SK-N-SH (cell line): Measurements from ENCODE around the gene KLHDC10.

Experiments used
- ELF1 ChIP-seq: IDR thresholded peaks from 2 replicates; pipeline ENCODE4 v1.4.0; 2012
- EZH2phosphoT487 ChIP-seq: fragments of 200-600 bp; sonication (generic); IDR thresholded peaks from 2 replicates; pipeline ENCODE4 v1.6.1; 2017; ENCODE audit warnings: low read depth, mixed run types, mild to moderate bottlenecking, antibody characterized with exemption, moderate library complexity, borderline replicate concordance
- POLR2AphosphoS5 ChIP-seq: IDR thresholded peaks from 2 replicates; pipeline ENCODE4 v1.6.1; 2012; ENCODE audit warnings: low read depth, low read length
- SMC3 ChIP-seq: IDR thresholded peaks from 2 replicates; pipeline ENCODE4 v1.6.1; 2012; ENCODE audit warnings: low read depth, low read length, improper control_type of control experiment
- TCF12 ChIP-seq: IDR thresholded peaks from 2 replicates; pipeline ENCODE4 v1.4.0; 2012
- TEAD4 ChIP-seq: IDR thresholded peaks from 2 replicates; pipeline ENCODE4 v1.4.0; 2012; ENCODE audit warnings: mild to moderate bottlenecking, borderline replicate concordance; ENCODE audit not compliant: insufficient read depth
- YY1 ChIP-seq: IDR thresholded peaks from 2 replicates; pipeline ENCODE4 v1.4.0; 2012; ENCODE audit warnings: low read depth, mild to moderate bottlenecking
- TF ChIP-seq, protein P1 (sequence below): IDR thresholded peaks from 2 replicates; pipeline ENCODE4 v1.4.0; 2012; ENCODE audit warnings: low read depth, borderline replicate concordance
- TF ChIP-seq, protein P2 (sequence below): fragments of 150-350 bp; IDR thresholded peaks from 2 replicates; pipeline ENCODE4 v1.6.1; 2016; ENCODE audit warnings: mild to moderate bottlenecking, low read depth, low read length
- TF ChIP-seq, protein P3 (sequence below): fragments of 200-600 bp; sonication (generic); IDR thresholded peaks from 2 replicates; pipeline ENCODE4 v1.6.1; 2017; ENCODE audit warnings: antibody characterized with exemption, mild to moderate bottlenecking, moderate library complexity
- TF ChIP-seq, protein P4 (sequence below): fragments of 150-350 bp; IDR thresholded peaks from 2 replicates; pipeline ENCODE4 v1.6.1; 2017; ENCODE audit warnings: antibody characterized with exemption, low read length, low read depth, borderline replicate concordance
- TF ChIP-seq, protein P5 (sequence below): IDR thresholded peaks from 2 replicates; pipeline ENCODE4 v1.4.0; 2012; ENCODE audit warnings: low read depth, borderline replicate concordance
- TF ChIP-seq, protein P6 (sequence below): IDR thresholded peaks from 2 replicates; pipeline ENCODE4 v1.6.1; 2012; ENCODE audit warnings: mild to moderate bottlenecking, low read depth, low read length, moderate library complexity
- TF ChIP-seq, protein P7 (sequence below): IDR thresholded peaks from 2 replicates; pipeline ENCODE4; 2012

DNA sequence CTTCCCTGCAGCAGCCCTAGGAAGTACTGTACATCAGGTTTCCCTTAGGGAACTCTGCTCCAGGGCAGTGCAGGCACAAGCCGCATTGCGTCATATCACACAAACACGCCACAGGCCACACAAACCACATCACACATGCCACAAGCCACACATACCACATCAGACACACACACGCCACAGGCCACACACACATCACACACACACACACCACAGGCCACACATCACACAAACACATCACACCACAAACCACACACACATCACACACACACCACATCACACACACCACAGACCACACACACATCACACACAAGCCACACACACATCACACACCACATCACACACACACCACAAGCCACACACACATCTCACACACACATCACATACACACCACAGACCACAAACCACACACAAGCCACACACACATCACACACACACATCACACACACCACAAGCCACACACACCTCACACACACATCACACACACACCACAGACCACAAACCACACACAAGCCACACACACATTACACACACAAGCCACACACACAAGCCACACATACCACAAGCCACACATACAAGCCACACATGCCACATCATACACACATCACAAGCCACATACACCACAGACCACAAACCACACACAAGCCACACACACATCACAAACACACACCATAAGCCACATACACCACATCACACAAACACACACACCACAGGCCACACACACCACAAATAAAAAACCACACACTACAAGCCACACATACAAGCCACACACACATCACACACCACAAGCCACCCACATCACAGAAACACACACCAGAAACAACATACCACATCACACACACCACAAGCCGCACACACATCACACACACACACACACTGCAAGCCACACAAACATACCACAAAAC is 81.5 kb downstream of the KLHDC10 start:
- TF ChIP-seq, protein P1, sequence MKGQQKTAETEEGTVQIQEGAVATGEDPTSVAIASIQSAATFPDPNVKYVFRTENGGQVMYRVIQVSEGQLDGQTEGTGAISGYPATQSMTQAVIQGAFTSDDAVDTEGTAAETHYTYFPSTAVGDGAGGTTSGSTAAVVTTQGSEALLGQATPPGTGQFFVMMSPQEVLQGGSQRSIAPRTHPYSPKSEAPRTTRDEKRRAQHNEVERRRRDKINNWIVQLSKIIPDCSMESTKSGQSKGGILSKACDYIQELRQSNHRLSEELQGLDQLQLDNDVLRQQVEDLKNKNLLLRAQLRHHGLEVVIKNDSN = no peak
- TF ChIP-seq POLR2AphosphoS5 (no peak), TEAD4 (no peak), TCF12 (no peak), SMC3 (no peak), YY1 (no peak), ELF1 (no peak), EZH2phosphoT487 (no peak)
- TF ChIP-seq, protein P2, sequence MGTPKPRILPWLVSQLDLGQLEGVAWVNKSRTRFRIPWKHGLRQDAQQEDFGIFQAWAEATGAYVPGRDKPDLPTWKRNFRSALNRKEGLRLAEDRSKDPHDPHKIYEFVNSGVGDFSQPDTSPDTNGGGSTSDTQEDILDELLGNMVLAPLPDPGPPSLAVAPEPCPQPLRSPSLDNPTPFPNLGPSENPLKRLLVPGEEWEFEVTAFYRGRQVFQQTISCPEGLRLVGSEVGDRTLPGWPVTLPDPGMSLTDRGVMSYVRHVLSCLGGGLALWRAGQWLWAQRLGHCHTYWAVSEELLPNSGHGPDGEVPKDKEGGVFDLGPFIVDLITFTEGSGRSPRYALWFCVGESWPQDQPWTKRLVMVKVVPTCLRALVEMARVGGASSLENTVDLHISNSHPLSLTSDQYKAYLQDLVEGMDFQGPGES = no peak
- TF ChIP-seq, protein P3, sequence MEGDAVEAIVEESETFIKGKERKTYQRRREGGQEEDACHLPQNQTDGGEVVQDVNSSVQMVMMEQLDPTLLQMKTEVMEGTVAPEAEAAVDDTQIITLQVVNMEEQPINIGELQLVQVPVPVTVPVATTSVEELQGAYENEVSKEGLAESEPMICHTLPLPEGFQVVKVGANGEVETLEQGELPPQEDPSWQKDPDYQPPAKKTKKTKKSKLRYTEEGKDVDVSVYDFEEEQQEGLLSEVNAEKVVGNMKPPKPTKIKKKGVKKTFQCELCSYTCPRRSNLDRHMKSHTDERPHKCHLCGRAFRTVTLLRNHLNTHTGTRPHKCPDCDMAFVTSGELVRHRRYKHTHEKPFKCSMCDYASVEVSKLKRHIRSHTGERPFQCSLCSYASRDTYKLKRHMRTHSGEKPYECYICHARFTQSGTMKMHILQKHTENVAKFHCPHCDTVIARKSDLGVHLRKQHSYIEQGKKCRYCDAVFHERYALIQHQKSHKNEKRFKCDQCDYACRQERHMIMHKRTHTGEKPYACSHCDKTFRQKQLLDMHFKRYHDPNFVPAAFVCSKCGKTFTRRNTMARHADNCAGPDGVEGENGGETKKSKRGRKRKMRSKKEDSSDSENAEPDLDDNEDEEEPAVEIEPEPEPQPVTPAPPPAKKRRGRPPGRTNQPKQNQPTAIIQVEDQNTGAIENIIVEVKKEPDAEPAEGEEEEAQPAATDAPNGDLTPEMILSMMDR = no peak
- TF ChIP-seq, protein P4, sequence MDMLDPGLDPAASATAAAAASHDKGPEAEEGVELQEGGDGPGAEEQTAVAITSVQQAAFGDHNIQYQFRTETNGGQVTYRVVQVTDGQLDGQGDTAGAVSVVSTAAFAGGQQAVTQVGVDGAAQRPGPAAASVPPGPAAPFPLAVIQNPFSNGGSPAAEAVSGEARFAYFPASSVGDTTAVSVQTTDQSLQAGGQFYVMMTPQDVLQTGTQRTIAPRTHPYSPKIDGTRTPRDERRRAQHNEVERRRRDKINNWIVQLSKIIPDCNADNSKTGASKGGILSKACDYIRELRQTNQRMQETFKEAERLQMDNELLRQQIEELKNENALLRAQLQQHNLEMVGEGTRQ = no peak
- TF ChIP-seq, protein P5, sequence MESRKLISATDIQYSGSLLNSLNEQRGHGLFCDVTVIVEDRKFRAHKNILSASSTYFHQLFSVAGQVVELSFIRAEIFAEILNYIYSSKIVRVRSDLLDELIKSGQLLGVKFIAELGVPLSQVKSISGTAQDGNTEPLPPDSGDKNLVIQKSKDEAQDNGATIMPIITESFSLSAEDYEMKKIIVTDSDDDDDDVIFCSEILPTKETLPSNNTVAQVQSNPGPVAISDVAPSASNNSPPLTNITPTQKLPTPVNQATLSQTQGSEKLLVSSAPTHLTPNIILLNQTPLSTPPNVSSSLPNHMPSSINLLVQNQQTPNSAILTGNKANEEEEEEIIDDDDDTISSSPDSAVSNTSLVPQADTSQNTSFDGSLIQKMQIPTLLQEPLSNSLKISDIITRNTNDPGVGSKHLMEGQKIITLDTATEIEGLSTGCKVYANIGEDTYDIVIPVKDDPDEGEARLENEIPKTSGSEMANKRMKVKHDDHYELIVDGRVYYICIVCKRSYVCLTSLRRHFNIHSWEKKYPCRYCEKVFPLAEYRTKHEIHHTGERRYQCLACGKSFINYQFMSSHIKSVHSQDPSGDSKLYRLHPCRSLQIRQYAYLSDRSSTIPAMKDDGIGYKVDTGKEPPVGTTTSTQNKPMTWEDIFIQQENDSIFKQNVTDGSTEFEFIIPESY = no peak
- TF ChIP-seq, protein P6, sequence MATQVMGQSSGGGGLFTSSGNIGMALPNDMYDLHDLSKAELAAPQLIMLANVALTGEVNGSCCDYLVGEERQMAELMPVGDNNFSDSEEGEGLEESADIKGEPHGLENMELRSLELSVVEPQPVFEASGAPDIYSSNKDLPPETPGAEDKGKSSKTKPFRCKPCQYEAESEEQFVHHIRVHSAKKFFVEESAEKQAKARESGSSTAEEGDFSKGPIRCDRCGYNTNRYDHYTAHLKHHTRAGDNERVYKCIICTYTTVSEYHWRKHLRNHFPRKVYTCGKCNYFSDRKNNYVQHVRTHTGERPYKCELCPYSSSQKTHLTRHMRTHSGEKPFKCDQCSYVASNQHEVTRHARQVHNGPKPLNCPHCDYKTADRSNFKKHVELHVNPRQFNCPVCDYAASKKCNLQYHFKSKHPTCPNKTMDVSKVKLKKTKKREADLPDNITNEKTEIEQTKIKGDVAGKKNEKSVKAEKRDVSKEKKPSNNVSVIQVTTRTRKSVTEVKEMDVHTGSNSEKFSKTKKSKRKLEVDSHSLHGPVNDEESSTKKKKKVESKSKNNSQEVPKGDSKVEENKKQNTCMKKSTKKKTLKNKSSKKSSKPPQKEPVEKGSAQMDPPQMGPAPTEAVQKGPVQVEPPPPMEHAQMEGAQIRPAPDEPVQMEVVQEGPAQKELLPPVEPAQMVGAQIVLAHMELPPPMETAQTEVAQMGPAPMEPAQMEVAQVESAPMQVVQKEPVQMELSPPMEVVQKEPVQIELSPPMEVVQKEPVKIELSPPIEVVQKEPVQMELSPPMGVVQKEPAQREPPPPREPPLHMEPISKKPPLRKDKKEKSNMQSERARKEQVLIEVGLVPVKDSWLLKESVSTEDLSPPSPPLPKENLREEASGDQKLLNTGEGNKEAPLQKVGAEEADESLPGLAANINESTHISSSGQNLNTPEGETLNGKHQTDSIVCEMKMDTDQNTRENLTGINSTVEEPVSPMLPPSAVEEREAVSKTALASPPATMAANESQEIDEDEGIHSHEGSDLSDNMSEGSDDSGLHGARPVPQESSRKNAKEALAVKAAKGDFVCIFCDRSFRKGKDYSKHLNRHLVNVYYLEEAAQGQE = no peak
- TF ChIP-seq, protein P7, sequence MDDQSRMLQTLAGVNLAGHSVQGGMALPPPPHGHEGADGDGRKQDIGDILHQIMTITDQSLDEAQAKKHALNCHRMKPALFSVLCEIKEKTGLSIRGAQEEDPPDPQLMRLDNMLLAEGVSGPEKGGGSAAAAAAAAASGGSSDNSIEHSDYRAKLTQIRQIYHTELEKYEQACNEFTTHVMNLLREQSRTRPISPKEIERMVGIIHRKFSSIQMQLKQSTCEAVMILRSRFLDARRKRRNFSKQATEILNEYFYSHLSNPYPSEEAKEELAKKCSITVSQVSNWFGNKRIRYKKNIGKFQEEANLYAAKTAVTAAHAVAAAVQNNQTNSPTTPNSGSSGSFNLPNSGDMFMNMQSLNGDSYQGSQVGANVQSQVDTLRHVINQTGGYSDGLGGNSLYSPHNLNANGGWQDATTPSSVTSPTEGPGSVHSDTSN = no peak
